Endometrial microvascular endothelial cells (primary cell): ENCODE measurements around the gene NRG3. TPM values are rescaled to one million over a fixed set of nuclear protein-coding genes. Genes with fewer than 3 reads are reported as not detected.

Source experiments
- in situ Hi-C: cut with HindIII; loops from 2 replicates; pipeline ENCODE4 v1.10.0; 2017; ENCODE audit warnings: low sequenced_read_pairs, low pct_unique_long_range_greater_than_20kb; ENCODE audit errors: inconsistent ontology term
- total RNA-seq: library from RNA; depleted of rRNA; stranded (reverse); fragments of >200 nt; gene quantifications from one replicate; pipeline ENCODE4 v1.2.3, GENCODE V29; 2015; ENCODE audit errors: inconsistent ontology term

Gene NRG3
- total RNA-seq, 1 donor from 2014 or later: not detected

- in situ Hi-C loops: no loop called here
Observed at GRCh38 chr10:82394987-82395386, 520.0 kb downstream of the NRG3 start.

GRCh38 chr10:82396886-82397285, 521.9 kb downstream of the NRG3 start:
- in situ Hi-C loops: no loop called here

- in situ Hi-C loops: no loop called here
Observed at GRCh38 chr10:82397854-82398253, 522.9 kb downstream of the NRG3 start.

GRCh38 chr10:82399850-82400249, 524.9 kb downstream of the NRG3 start:
- in situ Hi-C loops: no loop called here

- in situ Hi-C loops: no loop called here
Observed at GRCh38 chr10:82400841-82401240, 525.8 kb downstream of the NRG3 start.

GRCh38 chr10:82402906-82403401, 528.0 kb downstream of the NRG3 start:
- in situ Hi-C loops: no loop called here

- in situ Hi-C loops: no loop called here
Observed at GRCh38 chr10:82409671-82410070, 534.7 kb downstream of the NRG3 start.

GRCh38 chr10:82411416-82411815, 536.4 kb downstream of the NRG3 start:
- in situ Hi-C loops: no loop called here

- in situ Hi-C loops: no loop called here
Observed at GRCh38 chr10:82420001-82420400, 545.0 kb downstream of the NRG3 start.

- in situ Hi-C loops: no loop called here
Observed at GRCh38 chr10:82429302-82429701, 554.3 kb downstream of the NRG3 start.

- in situ Hi-C loops: no loop called here
Observed at GRCh38 chr10:82438277-82438676, 563.3 kb downstream of the NRG3 start.

GRCh38 chr10:82440775-82441174, 565.8 kb downstream of the NRG3 start:
- in situ Hi-C loops: no loop called here

- in situ Hi-C loops: no loop called here
Observed at GRCh38 chr10:82452046-82452445, 577.1 kb downstream of the NRG3 start.

GRCh38 chr10:82452676-82453075, 577.7 kb downstream of the NRG3 start:
- in situ Hi-C loops: no loop called here

- in situ Hi-C loops: no loop called here
Observed at GRCh38 chr10:82453678-82454293, 578.8 kb downstream of the NRG3 start.

GRCh38 chr10:82462910-82463551, 588.0 kb downstream of the NRG3 start:
- in situ Hi-C loops: no loop called here

GRCh38 chr10:82463614-82464013, 588.6 kb downstream of the NRG3 start:
- in situ Hi-C loops: no loop called here

GRCh38 chr10:82464191-82464818, 589.3 kb downstream of the NRG3 start:
- in situ Hi-C loops: no loop called here

- in situ Hi-C loops: no loop called here
Observed at GRCh38 chr10:82464966-82465365, 590.0 kb downstream of the NRG3 start.

- in situ Hi-C loops: no loop called here
Observed at GRCh38 chr10:82468453-82468852, 593.5 kb downstream of the NRG3 start.
